Colon (tissue), 2 donors: ENCODE data around the gene GLIS1.

ENCODE experiments used
- FAIRE-seq: peaks from 2 replicates; lab custom pipeline; 2012; peaks lifted over from hg19 to GRCh38; lab: Jason Lieb, UNC
- donor health status: control.
- donor health status: control.

GLIS1 gene

GRCh38 chr1:53616511-53616910 lies 122.5 kb downstream of the GLIS1 start:
- FAIRE-seq: no peak

- no peak for FAIRE-seq
Measured at GRCh38 chr1:53615101-53615500, 123.9 kb downstream of the GLIS1 start.

GRCh38 chr1:53614231-53615021 lies 124.5 kb downstream of the GLIS1 start:
- no peak for FAIRE-seq

GRCh38 chr1:53608676-53609075 lies 130.3 kb downstream of the GLIS1 start:
- no peak for FAIRE-seq

- FAIRE-seq: no peak
Measured at GRCh38 chr1:53608071-53608470, 130.9 kb downstream of the GLIS1 start.

- no peak for FAIRE-seq
Measured at GRCh38 chr1:53606651-53607051, 132.3 kb downstream of the GLIS1 start.

- FAIRE-seq: no peak
Measured at GRCh38 chr1:53606197-53606596, 132.8 kb downstream of the GLIS1 start.

GRCh38 chr1:53605181-53605580 lies 133.8 kb downstream of the GLIS1 start:
- FAIRE-seq: no peak

GRCh38 chr1:53604291-53604919 lies 134.6 kb downstream of the GLIS1 start:
- no peak for FAIRE-seq

- no peak for FAIRE-seq
Measured at GRCh38 chr1:53603431-53603830, 135.5 kb downstream of the GLIS1 start.

GRCh38 chr1:53601867-53602775 lies 136.8 kb downstream of the GLIS1 start:
- FAIRE-seq: no peak

GRCh38 chr1:53601031-53601745 lies 137.8 kb downstream of the GLIS1 start:
- no peak for FAIRE-seq

GRCh38 chr1:53600561-53600960 lies 138.4 kb downstream of the GLIS1 start:
- no peak for FAIRE-seq

GRCh38 chr1:53600001-53600400 lies 139.0 kb downstream of the GLIS1 start:
- no peak for FAIRE-seq

GRCh38 chr1:53599481-53599880 lies 139.5 kb downstream of the GLIS1 start:
- no peak for FAIRE-seq

- FAIRE-seq: no peak
Measured at GRCh38 chr1:53598966-53599365, 140.0 kb downstream of the GLIS1 start.

- no peak for FAIRE-seq
Measured at GRCh38 chr1:53595906-53596305, 143.1 kb downstream of the GLIS1 start.

- FAIRE-seq: no peak
Measured at GRCh38 chr1:53594391-53595180, 144.4 kb downstream of the GLIS1 start.

GRCh38 chr1:53593758-53594380 lies 145.1 kb downstream of the GLIS1 start:
- FAIRE-seq: no peak

- FAIRE-seq: no peak
Measured at GRCh38 chr1:53592985-53593757, 145.8 kb downstream of the GLIS1 start.
